GM19035 (cell line): ENCODE results near the gene DNAAF1.

ENCODE experiments used
- ATAC-seq: cut with Tn5 transposase; IDR thresholded peaks from one replicate; pipeline ENCODE4 v1.9.1; 2021; ENCODE audit not compliant: unreplicated experiment

The DNAAF1 gene

GRCh38 chr16:84121007-84121406 is 24.1 kb upstream of the DNAAF1 start:
- no peak for ATAC-seq

GRCh38 chr16:84124257-84125073 is 20.6 kb upstream of the DNAAF1 start:
- ATAC-seq: no peak

- no peak for ATAC-seq
Measured at GRCh38 chr16:84131117-84131516, 14.0 kb upstream of the DNAAF1 start.

GRCh38 chr16:84132527-84133285 is 12.4 kb upstream of the DNAAF1 start:
- ATAC-seq: no peak

- no peak for ATAC-seq
Measured at GRCh38 chr16:84136331-84137125, 8.6 kb upstream of the DNAAF1 start.

GRCh38 chr16:84137287-84137686 is 7.8 kb upstream of the DNAAF1 start:
- ATAC-seq: no peak

- no peak for ATAC-seq
Measured at GRCh38 chr16:84137769-84138357, 7.2 kb upstream of the DNAAF1 start.

- ATAC-seq: no peak
Measured at GRCh38 chr16:84138500-84138823, 6.6 kb upstream of the DNAAF1 start.

GRCh38 chr16:84138824-84139627 is 6.1 kb upstream of the DNAAF1 start:
- ATAC-seq: no peak

- ATAC-seq: no peak
Measured at GRCh38 chr16:84139628-84140258, 5.4 kb upstream of the DNAAF1 start.

- no peak for ATAC-seq
Measured at GRCh38 chr16:84141143-84141670, 3.9 kb upstream of the DNAAF1 start.

- no peak for ATAC-seq
Measured at GRCh38 chr16:84143081-84143480, 2.0 kb upstream of the DNAAF1 start.

- ATAC-seq: no peak
Measured at GRCh38 chr16:84143784-84144199, 1.3 kb upstream of the DNAAF1 start.

- ATAC-seq: peak; percentile 10
Measured at GRCh38 chr16:84144209-84144858, 774 bp upstream of the DNAAF1 start.

- no peak for ATAC-seq
Measured at GRCh38 chr16:84150926-84151325, 5.8 kb downstream of the DNAAF1 start.

GRCh38 chr16:84153660-84154214 is 8.6 kb downstream of the DNAAF1 start:
- no peak for ATAC-seq

- no peak for ATAC-seq
Measured at GRCh38 chr16:84155226-84155625, 10.1 kb downstream of the DNAAF1 start.

- no peak for ATAC-seq
Measured at GRCh38 chr16:84155771-84156170, 10.7 kb downstream of the DNAAF1 start.

- no peak for ATAC-seq
Measured at GRCh38 chr16:84156342-84156784, 11.3 kb downstream of the DNAAF1 start.
